Panc1 (cell line): Measurements from ENCODE around the gene NUDT9. TPM values are rescaled to one million over a fixed set of nuclear protein-coding genes. Genes with fewer than 3 reads are reported as not detected.

ENCODE experiments used
- ATAC-seq: fragments of 200-7000 bp; cut with Tn5 transposase; 2 replicates; pipeline ENCODE4 v1.9.1; 2020; ENCODE audit warnings: mild to moderate bottlenecking, moderate library complexity
- BruUV-seq: library from RNA; stranded (reverse); fragments of 400-500 nt; replicated peaks from 2 replicates; lab custom pipeline; 2021; lab: Mats Ljungman, UMichigan
- CTCF ChIA-PET: fragments of 300-600 bp; sonication (Branson Sonifier 250); formaldehyde crosslinking; loops from one replicate; lab custom pipeline; 2022; ENCODE audit warnings: antibody characterized with exemption; lab: Charles Lee
- POLR2A ChIA-PET: fragments of 300-600 bp; sonication (Branson Sonifier 250); formaldehyde crosslinking; loops from one replicate; lab custom pipeline; 2022; ENCODE audit warnings: antibody characterized with exemption; lab: Charles Lee
- DNase-seq: peaks from one replicate; pipeline ENCODE4 v3.0.0-alpha.2; 2010; ENCODE audit warnings: low read depth, low spot score
- H3K27ac ChIP-seq: 2 replicates; pipeline ENCODE4 v1.5.1; 2011; ENCODE audit warnings: mild to moderate bottlenecking, low read length, inconsistent platforms
- H3K27me3 ChIP-seq: fragments of 200-500 bp; sonication (Bioruptor generic); 2 replicates; pipeline ENCODE4 v1.6.0; 2014; ENCODE audit warnings: low read length, inconsistent platforms; ENCODE audit not compliant: control insufficient read depth, insufficient read depth
- H3K36me3 ChIP-seq: fragments of 200-500 bp; sonication (Bioruptor generic); 2 replicates; pipeline ENCODE4 v1.5.1; 2014; ENCODE audit warnings: inconsistent platforms, mild to moderate bottlenecking, low read length, moderate library complexity; ENCODE audit not compliant: control insufficient read depth, insufficient read depth
- H3K4me1 ChIP-seq: 2 replicates; pipeline ENCODE4 v1.5.1; 2011; ENCODE audit warnings: inconsistent platforms, mild to moderate bottlenecking, low read length, moderate library complexity; ENCODE audit not compliant: control insufficient read depth, insufficient read depth
- H3K4me3 ChIP-seq, 2 experiments: 2 replicates each; pipeline ENCODE4 v1.5.1; 2011 to 2012; ENCODE audit warnings: low read depth in 2 of 2, low read length in 2 of 2, mild to moderate bottlenecking in 2 of 2, inconsistent platforms in 1 of 2, moderate library complexity in 1 of 2
- H3K9me3 ChIP-seq: fragments of 200-500 bp; sonication (Bioruptor generic); 2 replicates; pipeline ENCODE4 v1.5.1; 2014; ENCODE audit warnings: low read depth, mild to moderate bottlenecking, inconsistent platforms, low read length, moderate library complexity; ENCODE audit not compliant: control insufficient read depth, insufficient read depth
- CTCF ChIP-seq: fragments of 450-650 bp; IDR thresholded peaks from 2 replicates; pipeline ENCODE4 v1.5.1; 2017; ENCODE audit warnings: mild to moderate bottlenecking
- POLR2AphosphoS5 ChIP-seq: IDR thresholded peaks from 2 replicates; pipeline ENCODE4 v1.6.1; 2012; ENCODE audit warnings: mild to moderate bottlenecking, low read depth, low read length, moderate library complexity
- REST ChIP-seq, 2 experiments: IDR thresholded peaks; 2 replicates each; pipeline ENCODE4 v1.6.1; 2011 to 2012; ENCODE audit warnings: low read depth in 2 of 2, control low read depth in 1 of 2, low read length in 1 of 2, mild to moderate bottlenecking in 1 of 2, moderate library complexity in 1 of 2; ENCODE audit not compliant: insufficient read depth in 1 of 2
- SIN3A ChIP-seq: IDR thresholded peaks from 2 replicates; pipeline ENCODE4 v1.6.1; 2012; ENCODE audit warnings: low read depth, mild to moderate bottlenecking, low read length, moderate library complexity, borderline replicate concordance; ENCODE audit not compliant: insufficient read depth
- TCF7L2 ChIP-seq: IDR thresholded peaks from 2 replicates; pipeline ENCODE4 v1.6.1; 2011; ENCODE audit warnings: mild to moderate bottlenecking, low read depth, low read length, inconsistent platforms
- in situ Hi-C: cut with HindIII; loops from 2 replicates; pipeline ENCODE4 v1.10.0; 2016; ENCODE audit warnings: low sequenced_read_pairs, low pct_unique_long_range_greater_than_20kb
- intact Hi-C: fragments of 100-400 bp; cut with micrococcal nuclease; formaldehyde crosslinking; loops from one replicate; pipeline ENCODE4 v1.10.0; 2022; ENCODE audit not compliant: unreplicated experiment
- total RNA-seq: library from RNA; stranded (reverse); gene quantifications from one replicate; pipeline ENCODE4 v1.2.1, GENCODE V29; 2021; ENCODE audit not compliant: unreplicated experiment

Gene NUDT9
- total RNA-seq, 1 experiment from 2014 or later: 21.7 TPM

GRCh38 chr4:87489678-87490077 lies 67.3 kb downstream of the NUDT9 start:
- no peak for DNase-seq
- TF ChIP-seq SIN3A (no peak), TCF7L2 (no peak)
- ATAC-seq: no peak

GRCh38 chr4:87490664-87491369 lies 68.4 kb downstream of the NUDT9 start:
- BruUV-seq: no TSS peak
- in situ Hi-C loops: no loop called here
- no peaks in the 10 kb centered on the region for H3K9me3 ChIP-seq
- intact Hi-C loops: no loop called here
- H3K36me3 ChIP-seq: no peaks in the 10 kb centered on the region
- ChIA-PET POLR2A (no interaction called here), CTCF (no interaction called here)
- DNase-seq: no peak
- H3K4me1 ChIP-seq: no peaks in the 10 kb centered on the region
- no peaks in the 10 kb centered on the region for H3K27me3 ChIP-seq
- no peak overlapping the region for H3K4me3 ChIP-seq
- H3K27ac ChIP-seq: no peak overlapping the region
- TF ChIP-seq POLR2AphosphoS5: no peak
- no peak for TF ChIP-seq CTCF
- no peak for TF ChIP-seq TCF7L2
- no peak for TF ChIP-seq REST (IDR thresholded peaks at IDR 0.05; ENCODE audit: insufficient read depth in 1 of 2, low read depth in 2 of 2, low read length in 1 of 2)
- TF ChIP-seq SIN3A: no peak
- ATAC-seq: no peak

More at GRCh38 chr4:87489678-87490077, 67.3 kb downstream of the NUDT9 start:
- ChIA-PET POLR2A (no interaction called here), CTCF (no interaction called here)
- intact Hi-C loops (no loop called here), in situ Hi-C loops (no loop called here)
- Histone ChIP-seq H3K36me3 (no peaks in the 10 kb centered on the region), H3K27me3 (no peaks in the 10 kb centered on the region), H3K4me3 (no peak overlapping the region), H3K4me1 (no peaks in the 10 kb centered on the region), H3K9me3 (no peaks in the 10 kb centered on the region), H3K27ac (no peak overlapping the region)
- BruUV-seq: no TSS peak

DNA sequence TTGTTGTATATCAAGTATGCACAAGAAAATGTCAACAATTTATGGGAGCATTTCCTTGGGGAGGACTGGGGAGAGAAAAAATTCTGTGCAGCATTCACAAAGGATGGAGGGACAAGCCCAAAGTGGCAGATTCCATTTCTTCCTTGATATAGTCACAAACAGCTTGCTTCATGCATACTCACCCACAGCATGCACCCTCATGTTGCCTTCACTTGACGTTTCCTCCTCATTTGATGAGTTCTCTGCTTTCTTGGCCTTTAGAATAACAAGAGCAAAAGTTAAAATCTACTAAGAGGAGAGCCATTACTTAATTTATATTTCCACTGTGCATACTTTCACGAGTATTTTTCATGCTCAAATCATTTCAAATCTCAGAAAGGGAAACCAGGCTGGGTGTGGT lies 69.1 kb downstream of the NUDT9 start:
- in situ Hi-C loops: no loop called here
- CTCF ChIA-PET: no interaction called here
- no peak for ATAC-seq
- Histone ChIP-seq H3K9me3 (no peaks in the 10 kb centered on the region), H3K27me3 (no peaks in the 10 kb centered on the region), H3K27ac (no peak overlapping the region), H3K36me3 (no peaks in the 10 kb centered on the region), H3K4me3 (no peak overlapping the region), H3K4me1 (no peaks in the 10 kb centered on the region)
- no TSS peak for BruUV-seq
- DNase-seq: no peak
- intact Hi-C loops: no loop called here
- TF ChIP-seq TCF7L2: no peak
- TF ChIP-seq REST (IDR thresholded peaks at IDR 0.05; ENCODE audit: insufficient read depth in 1 of 2, low read depth in 2 of 2, low read length in 1 of 2): no peak
- TF ChIP-seq SIN3A: no peak
- no peak for TF ChIP-seq CTCF
- TF ChIP-seq POLR2AphosphoS5: no peak
- POLR2A ChIA-PET: no interaction called here
